ENCODE measurements around the gene SLC22A4.

Gene SLC22A4

DNA sequence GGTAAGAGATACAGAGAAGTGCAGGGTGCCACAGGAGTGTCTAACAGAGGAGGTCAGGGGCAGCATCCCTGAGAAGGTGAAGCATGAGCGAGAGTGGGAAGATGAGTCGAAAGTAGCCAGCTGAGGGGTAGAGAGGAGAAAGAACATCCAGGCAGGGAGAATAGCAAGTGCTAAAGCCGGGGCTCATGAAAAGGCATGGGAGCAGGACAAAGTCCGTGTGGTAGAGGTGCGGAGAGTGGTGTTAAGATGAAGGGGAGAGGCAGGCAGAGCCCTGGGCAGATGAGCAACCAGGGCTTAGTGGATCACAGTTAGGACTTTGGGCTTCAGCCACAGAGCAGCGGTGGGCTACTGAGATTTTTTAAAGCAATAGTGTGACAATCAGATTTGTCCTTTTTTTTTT is 85.9 kb downstream of the SLC22A4 start:
- no peak for DNase-seq

DNA sequence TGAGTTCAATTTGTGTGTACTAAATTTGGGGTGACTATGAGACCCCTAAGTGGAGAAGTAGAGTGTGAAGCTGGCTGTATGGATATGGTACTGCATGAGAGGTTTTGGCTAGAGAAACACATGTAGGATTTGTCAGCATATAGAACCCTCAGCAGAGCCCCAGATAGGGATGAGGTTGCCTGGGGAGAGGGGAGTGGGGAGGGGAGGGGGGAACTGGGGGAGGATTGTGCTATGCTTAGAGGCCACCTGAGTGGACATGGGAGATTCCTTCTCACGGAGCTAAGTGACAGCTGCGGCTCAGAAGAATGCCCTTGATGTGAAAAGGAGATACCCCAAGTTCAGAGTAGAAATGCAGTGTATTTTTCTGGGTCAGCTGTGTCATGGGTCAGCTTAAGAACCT is 86.5 kb downstream of the SLC22A4 start:
- DNase-seq = no peak

- DNase-seq = no peak
These were observed 87.4 kb downstream of the SLC22A4 start for GRCh38 chr5:132381614-132382013.

GRCh38 chr5:132383261-132383660 is 89.1 kb downstream of the SLC22A4 start:
- no peak for DNase-seq

GRCh38 chr5:132383984-132384383 is 89.8 kb downstream of the SLC22A4 start:
- DNase-seq = no peak

DNA sequence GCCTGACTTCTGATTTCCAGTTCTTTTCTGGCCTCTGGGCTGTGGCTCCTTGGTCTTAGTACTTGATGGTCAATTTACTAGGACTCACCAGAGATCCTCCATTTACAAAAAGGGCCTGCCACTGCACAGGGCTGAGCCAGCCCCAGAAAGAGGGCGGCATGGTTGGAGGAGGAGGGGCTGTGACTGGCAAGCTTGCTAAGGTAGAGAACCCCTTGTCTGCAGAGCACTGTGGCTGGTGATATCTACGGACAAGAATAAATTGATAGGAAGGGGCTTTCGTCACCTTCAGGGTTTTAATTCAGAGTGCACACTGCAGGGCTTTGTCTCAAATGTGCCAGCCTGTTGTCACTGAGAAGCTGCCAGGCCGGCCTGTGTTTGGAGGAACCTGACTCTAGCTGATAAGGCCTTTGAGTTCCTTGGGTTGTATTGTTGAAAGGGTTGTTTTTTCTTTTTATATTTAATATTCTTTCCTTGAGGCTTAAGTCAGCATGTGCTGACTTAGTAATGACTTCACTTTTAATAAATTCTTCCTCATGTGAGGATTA is 90.4 kb downstream of the SLC22A4 start:
- DNase-seq = no peak

GRCh38 chr5:132385326-132386105 is 91.3 kb downstream of the SLC22A4 start:
- no peak for DNase-seq

DNA sequence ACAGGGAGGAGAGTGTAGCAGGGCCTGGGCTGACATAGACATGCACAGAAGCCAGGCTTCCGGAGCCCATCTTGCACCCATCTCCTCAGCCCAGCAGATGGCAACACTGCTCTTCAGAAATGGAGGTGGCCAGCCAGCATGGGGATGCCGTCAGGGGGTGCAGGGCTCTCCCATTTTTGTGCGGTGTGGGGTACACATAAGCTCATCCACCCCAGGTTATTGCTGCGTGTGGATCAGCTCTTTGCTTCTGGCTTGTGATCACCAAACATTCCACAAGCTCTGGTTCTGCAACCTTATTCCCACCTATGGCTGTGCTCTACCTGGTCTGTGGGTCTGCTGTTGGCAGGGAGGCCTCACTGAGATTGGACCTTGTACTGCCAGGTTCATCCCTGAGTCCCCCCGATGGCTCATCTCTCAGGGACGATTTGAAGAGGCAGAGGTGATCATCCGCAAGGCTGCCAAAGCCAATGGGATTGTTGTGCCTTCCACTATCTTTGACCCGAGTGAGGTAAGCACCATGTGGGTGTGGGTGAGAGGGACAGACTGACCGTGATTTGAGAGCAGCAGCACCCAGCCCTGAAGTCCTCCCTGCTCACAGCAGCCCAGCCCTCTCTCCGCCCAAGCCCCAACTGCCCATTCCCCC is 92.6 kb downstream of the SLC22A4 start:
- no peak for DNase-seq

DNA sequence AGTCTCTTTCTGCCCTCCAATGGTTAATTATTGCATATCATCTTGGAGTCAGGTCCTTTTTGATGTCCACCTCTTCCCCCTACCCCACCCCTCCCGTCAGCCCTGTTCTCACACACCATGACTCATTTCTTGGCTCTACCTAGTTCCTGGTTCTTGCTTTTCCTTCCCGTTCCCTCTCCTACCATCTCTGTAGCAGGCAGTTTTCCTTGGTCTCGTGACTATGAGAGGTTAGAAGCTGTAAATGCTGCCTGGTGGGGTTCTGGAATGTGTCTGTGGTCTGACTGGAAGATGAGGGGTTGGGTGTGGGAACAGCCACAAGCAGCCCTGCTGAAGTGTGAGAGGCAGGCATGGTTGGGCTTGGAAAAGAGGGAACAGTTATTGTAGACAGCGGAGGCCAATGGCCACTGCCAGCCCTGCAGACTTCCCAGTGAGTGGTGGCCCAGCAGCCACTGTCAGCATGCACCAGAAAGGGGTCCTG is 93.5 kb downstream of the SLC22A4 start:
- no peak for DNase-seq

DNA sequence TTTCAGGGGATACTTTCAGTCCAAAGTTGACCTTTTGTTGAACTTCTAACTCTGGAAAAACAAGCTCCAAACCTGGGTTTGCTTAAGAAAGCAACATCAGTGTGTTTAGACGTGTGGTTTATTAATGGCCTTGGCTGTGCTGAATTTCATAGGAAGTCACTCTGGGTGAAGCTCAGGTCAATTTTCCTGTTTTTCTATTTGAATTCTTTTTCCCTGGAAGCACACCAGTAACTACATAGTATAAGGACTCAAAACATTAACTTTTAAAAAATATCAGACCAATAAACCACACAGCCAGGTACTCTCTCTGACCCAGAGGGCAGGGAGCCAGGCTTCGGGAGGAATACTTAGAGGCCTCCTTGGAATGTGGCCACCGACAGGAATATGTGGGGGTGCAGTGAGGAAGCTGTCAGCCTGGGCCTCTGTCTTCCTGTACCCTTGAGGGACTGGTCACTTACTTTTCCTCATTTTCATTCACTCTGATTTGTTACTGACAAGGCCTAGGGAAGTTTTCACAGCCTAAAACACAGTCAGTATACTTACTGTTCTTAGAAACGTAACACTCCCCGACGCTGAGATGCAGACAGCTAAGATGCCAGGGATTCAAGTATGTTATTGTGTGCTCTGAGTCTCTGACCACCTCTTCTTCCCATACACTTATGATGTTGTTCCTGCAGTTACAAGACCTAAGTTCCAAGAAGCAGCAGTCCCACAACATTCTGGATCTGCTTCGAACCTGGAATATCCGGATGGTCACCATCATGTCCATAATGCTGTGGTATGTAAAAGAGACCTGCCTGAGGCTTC is 94.3 kb downstream of the SLC22A4 start:
- no peak for DNase-seq

GRCh38 chr5:132389051-132389331 is 94.8 kb downstream of the SLC22A4 start:
- no peak for DNase-seq

- no peak for DNase-seq
These were observed 95.5 kb downstream of the SLC22A4 start for GRCh38 chr5:132389585-132390286.

- no peak for DNase-seq
These were observed 97.1 kb downstream of the SLC22A4 start for GRCh38 chr5:132391247-132391646.

GRCh38 chr5:132391870-132392269 is 97.7 kb downstream of the SLC22A4 start:
- DNase-seq = no peak

GRCh38 chr5:132392411-132392810 is 98.2 kb downstream of the SLC22A4 start:
- DNase-seq = no peak

GRCh38 chr5:132392978-132393825 is 99.0 kb downstream of the SLC22A4 start:
- DNase-seq = no peak

All from NCI-H1048 (cell line).